ENCODE data around the gene SDK2.
A peak's percentile ranks its signal among the peaks of the same experiment; 100 is the strongest.

The SDK2 gene

DNA sequence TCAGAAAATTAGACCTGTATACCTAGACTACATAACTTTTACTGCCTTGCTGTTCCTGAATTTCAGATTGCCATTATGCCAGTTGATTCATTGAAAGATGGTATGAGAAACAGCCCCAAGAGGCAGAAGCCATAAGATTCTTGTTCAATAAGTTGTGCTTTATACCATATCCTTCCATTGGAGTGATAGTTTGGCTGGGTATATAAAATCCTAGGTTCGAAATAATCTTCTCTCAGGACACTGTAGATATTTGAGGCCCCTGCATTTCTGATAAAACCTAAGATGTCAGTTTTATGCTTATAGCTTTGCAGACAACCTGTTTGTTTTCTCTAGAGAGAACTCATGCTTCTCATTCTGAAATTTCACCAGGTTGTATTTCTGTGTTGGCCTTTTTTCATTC, 9.6 kb upstream of the SDK2 start:
- DNase-seq (ENCODE audit: low read depth, low spot score), result no peak
- no peak overlapping the region for H3K27ac ChIP-seq

DNA sequence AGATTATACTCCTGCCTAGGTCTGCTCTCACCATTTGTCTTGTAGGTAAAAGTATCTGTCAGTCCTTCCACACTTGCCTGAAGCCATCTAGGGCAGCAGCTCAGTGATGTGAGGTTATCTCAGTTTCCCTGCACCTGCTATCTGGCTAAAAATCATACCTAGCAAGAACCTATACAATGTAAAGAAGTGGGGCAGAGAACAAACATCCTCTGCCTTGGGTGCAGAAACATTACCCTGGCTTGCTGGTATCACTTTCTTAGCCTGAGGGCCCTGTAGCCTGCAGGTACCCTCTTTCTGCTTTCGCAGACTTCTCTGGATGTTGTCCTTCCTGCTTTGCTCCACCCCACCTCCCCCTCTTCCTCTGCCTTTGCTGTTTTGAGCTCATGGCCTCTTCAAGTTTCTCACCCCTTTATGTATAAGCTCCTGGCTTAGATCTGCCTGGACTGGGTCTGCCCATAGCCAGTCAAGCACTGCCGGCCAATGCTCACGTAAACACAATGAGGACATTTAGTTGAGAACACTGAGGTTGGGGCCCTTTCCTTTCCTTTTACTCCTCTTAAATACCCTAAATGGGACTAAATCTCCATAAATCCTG, 8.7 kb upstream of the SDK2 start:
- no peak overlapping the region for H3K27ac ChIP-seq
- no peak for DNase-seq (ENCODE audit: low read depth, low spot score)

DNA sequence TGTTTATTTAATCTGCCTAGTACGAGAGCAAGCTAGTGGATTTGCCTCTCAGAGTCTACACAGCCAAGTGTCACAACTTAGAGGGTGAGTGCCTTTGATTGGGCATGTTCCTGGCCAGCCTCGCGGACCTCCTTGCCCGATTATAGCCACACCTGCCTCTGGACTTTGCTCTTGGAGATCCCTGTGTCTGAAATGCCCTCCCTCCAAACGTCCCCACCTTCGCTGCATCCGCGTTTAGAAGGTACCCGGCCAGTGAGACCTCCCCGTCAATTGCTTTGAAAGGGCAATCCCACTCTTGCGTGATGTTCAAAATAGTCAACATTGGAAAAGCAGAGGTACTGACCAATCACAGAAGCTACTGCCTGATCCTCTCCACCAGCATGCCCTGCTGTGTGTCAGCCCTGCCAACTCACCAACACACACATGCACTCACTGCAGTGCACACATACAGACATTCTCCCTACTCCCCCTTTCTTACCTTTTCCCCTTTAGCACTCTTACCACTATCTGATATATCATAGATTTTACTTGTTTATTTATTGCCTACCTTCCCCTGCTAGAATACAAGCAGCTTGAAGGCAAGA, 6.5 kb upstream of the SDK2 start:
- H3K27ac ChIP-seq, result no peak overlapping the region
- DNase-seq (ENCODE audit: low read depth, low spot score), result no peak

DNA sequence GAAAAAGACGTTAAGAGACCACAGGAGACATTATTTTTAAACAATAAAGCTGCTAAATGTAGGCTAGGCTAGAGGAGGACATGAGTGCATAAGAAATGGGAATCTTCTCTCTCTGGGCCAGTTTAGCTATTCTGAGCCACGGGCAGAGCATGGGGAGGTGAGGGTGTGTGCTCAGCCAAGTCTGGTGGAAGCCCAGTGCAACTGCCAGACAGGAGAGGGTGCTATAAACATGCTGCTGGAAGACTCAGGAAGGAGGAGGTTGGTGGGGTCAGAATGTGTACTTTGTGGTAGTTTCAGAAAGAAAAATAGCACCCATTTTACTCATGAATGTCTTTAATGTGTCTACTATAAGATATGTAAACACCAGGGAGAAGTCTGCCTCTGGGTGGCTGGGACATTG, 5.9 kb upstream of the SDK2 start:
- H3K27ac ChIP-seq, result no peak overlapping the region
- no peak for DNase-seq (ENCODE audit: low read depth, low spot score)

DNA sequence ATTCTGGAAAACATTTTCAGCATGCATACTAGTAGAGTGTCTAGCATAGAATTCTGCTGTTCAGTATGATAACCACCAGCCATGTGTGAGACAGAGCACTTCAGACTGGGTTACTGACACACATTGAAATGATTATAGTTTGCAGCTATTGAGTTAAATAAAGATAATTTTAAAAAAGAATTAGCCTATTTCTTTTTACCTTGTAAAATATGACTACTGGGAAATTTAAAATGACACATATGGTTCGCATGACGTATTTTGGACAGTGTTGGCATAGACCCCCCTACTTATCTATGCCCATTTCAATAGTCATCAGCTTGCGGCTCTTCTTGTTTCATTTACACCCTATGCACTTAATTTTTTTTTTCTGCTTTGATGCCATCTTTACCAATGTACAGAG, 4.7 kb upstream of the SDK2 start:
- no peak for DNase-seq (ENCODE audit: low read depth, low spot score)
- H3K27ac ChIP-seq, result no peak overlapping the region

DNA sequence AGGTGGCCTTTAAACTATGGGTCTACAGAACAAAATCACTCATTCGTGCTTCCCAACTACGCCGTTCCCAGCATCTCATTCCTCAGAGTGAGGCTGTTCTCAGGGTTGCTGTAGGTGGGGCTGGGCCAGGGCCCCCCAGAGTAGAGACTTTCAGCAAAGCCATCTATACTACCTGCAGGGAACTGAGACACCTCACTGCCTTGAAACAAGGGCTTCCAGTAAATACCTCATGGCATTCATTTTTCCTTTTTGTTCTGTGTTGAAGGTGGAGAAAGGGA, 4.2 kb upstream of the SDK2 start:
- DNase-seq (ENCODE audit: low read depth, low spot score), result no peak
- H3K27ac ChIP-seq, result no peak overlapping the region

DNA sequence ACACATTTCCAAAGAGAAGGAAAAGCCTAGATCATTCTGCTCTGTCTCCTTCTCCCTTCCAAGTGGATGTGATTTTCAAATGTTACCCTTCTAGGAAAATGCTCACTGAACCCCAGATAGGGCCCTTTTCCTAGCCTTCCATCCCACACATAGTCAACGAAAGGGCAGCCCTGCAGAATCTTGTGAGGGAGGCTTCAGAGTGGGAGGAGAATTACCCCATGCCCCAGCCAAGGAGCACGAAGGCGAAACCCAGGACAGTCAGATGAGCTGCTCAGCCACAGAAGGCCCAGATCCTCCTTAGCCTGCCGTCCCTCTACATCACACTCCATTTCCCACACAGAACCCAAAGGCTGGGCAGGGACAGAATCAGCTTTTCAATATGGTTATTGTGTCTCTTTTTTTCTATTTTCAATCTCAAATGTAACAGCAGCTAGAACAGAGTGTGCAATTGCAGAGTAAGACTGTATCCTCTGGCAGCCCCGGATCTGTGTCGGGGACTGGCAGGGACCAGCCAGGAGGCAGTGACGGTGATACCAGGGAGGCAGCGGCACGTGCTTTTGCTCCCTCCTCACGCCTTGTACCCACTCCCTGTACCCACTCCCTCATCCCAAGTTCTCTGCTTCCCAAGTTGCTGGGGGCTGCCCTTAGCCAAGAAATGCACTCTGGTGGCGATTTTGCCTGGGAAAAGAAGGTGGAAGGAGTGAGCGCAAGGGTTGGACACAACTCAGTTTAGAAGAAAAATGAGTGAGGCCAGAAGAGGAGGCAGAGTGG, 3.7 kb upstream of the SDK2 start:
- H3K27ac ChIP-seq, result no peak overlapping the region
- no peak for DNase-seq (ENCODE audit: low read depth, low spot score)

DNA sequence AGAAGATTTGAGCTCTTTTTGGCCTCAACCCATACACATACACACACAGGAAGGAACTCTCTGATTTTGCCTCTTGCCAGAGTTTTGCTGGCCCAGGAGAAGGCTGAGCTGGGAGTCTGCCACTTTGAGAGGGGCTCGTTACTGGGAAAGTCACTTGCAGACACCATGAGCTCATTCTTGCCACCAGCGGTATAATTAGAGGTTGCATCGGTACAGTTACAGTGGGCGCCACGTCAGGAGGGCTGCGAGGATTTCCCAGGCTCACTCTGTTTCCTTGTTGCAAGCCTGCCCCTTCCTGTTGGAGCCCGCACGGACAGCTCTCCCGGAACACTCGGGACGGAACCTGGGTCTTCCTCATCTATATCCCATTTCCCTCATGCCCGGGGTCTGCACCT, 3.1 kb upstream of the SDK2 start:
- no peak for DNase-seq (ENCODE audit: low read depth, low spot score)
- no peak overlapping the region for H3K27ac ChIP-seq

DNA sequence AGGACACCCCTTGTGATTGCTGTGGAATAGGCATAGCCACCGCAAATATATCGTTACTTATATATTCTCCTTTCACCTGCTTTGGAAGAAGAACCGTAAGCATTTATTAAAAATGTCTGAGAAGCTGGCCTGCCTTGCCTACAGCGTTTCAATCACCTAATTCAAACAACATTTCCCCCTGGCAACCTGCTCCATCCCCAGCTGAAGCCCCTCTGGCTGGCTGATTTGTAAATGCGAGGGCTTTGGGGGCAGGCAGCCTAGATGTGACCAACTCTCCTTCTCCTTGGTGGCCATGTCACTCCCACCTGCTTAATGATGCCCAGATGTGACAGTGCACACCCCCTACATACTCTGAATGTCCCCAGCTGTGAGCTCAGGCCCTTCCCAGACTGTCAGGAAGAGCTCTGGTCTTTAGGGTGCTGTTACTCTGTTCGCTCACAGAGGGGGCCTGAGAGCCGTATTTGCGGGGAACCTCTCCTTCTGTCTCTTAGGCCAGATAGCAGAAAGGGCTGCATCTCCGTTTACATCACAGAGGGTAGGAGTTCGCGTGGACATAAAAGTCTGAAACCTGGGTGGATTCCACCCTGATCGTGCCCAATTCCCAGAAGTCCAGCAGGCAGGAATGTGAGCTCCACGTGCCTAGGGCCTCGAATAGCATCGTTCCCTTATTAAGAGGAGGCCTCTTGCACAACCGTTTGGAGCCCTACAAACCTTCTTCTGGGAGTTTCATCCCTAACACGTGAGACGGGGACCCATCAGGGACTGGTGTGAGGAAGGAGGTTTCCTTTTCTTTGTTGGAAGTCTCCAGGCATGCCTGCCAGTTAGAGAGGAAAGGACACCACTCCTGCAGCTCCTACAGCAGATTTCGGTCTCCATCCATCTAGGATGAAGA, 2.4 kb upstream of the SDK2 start:
- no peak for DNase-seq (ENCODE audit: low read depth, low spot score)
- no peak overlapping the region for H3K27ac ChIP-seq

DNA sequence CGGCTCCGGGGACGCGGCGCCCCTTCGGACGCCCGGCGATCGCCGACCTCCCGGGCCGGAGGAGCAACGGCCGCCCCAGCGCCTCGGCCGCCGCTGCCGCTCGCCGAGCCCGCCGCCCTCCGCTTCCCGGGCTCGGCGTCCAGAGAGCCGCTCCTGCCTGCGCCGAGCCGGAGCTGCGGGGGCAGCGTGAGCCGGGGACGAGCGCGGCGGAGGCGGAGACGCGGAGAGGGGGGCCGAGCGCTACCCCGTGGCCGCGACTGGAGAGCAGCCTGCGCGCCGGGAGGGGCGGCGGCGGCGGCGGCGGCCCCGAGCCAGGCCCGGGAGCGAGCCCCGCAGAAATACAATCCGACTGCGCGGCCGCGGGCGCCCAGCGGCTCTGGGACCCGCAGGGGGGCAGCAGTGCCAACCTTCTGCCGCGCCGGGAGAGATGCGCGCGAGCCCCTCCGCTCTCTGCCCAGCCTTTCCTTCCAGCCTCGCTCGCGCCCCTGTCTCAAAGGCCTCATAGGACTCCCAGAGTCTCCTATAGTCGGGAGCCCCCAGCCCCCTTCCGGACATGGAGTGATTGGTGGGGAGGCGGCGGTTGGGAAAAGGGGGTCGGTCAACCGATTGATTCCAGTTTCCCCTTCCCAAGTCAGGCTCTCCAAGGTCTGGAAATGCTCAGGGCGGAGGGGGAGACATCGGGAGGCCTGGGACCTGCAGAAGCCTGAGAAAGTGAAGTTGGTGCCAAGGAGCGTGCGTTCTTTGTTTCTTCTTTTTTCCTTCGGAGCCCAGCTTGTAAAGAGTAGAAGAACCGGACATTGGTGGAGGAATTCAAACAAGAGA, 1.0 kb upstream of the SDK2 start:
- H3K27ac ChIP-seq, result no peak overlapping the region
- DNase-seq (ENCODE audit: low read depth, low spot score), result peak; percentile 22

DNA sequence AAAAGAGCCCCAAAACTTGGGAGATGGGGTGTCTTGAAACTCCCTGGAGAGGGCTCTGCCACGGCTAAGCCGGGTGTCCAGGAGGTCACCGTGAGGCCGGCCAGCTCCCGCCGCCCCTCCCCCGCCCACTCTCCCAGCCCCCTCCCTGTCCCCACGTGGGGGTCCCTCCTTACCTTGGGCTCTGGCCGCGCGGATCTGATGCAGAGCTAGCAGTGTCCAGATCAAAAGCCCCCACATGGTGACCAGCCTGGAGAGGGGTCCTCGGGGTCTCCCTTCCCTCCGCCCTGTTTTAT, 447 bp downstream of the SDK2 start:
- DNase-seq (ENCODE audit: low read depth, low spot score), result no peak
- peak overlapping the region; percentile 3 for H3K27ac ChIP-seq

DNA sequence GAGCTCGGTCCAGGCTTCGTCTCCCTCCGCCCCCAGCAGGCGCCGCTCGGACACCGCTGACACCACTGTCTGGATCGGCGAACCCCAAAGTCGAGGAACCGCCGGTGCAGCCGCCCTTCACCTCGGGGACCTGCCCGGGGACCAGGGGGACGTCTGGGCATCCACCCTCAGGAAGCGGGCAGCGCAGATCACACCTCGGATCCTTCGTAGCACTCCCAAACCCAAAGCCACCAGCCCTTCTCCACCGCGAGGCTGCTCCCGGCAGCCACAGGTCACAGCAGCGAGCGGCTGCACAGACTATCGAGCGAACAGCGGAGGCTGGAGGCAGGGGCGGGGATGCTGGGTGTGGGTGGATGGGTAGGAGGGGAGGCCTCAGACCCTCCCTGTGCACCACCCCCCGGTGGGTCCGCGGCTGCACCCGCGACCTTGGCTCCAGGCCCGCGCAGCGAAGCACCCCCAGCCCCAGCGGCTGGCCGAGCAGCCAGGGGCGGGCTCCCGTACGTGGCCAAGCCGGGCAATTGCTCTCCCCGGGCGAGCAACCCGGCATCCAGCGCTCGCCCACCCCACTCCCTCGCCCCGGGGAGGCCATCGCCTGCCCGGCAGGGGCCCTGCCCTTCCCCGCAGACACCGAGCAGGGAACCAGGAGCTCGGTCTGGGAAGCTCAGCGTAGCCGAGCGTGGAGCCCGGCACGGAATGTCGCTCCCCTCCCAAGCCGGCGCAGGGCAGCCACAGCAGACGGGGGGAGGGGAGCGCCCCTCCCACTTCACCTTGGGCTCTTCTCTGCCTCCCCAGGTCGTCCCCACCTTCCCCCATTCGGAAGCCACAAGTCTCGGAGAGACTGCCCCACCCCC, 1.0 kb downstream of the SDK2 start:
- no peak for DNase-seq (ENCODE audit: low read depth, low spot score)
- peak overlapping the region; percentile 3 for H3K27ac ChIP-seq

DNA sequence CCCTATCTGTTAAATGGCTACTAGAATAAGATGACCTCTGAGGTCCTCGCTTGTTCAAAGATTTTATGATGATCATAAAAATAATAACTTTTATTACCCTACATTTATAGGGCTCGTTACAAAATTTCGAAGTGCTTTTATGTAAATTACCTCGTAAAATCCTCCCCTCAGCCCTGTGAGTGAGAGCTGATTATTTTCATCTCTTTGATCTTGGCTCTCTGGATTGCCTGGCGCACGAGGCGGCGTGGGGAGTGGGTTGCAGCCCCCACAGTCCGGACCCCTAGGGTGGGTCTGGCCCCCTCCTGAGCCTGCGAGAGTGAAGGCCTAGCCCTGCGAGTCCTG, 1.6 kb downstream of the SDK2 start:
- DNase-seq (ENCODE audit: low read depth, low spot score), result no peak
- H3K27ac ChIP-seq, result no peak overlapping the region

DNA sequence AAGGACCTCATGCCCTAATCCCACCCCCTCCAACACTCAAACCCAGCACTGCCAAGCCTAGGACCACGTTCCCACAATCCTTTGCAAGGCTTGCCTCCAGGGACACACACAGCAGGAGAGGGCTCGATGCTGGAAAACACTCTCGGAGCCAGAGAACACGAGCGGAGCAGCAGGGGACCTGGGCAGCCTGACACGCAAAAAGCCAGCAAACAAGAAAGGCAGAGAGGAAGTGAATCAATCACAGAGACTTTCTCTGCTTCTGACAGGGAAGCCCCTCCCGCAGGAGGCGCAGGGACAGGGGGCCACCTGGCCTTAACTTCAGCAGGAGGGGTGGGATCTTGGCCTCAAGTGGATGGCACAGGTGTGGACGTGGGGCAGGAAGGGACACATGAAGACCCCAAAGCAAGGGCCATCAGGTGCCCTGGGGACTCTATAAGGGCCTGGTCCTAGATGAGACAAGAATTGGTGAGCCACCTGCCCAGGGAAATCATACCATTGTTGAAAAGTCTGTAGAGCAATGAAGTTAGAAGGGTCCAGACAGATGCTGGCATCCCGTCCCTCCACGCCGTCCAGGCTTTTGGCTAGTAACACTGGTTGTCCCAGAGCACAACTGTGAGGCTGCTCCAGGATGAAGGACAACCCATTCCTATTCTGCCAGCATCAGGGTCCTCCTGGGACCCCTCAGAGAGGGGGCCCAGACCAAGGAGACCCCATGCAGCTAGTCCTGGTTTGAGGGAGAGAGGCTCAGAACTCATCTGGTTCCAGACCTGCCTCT, 2.2 kb downstream of the SDK2 start:
- H3K27ac ChIP-seq, result no peak overlapping the region
- DNase-seq (ENCODE audit: low read depth, low spot score), result no peak

DNA sequence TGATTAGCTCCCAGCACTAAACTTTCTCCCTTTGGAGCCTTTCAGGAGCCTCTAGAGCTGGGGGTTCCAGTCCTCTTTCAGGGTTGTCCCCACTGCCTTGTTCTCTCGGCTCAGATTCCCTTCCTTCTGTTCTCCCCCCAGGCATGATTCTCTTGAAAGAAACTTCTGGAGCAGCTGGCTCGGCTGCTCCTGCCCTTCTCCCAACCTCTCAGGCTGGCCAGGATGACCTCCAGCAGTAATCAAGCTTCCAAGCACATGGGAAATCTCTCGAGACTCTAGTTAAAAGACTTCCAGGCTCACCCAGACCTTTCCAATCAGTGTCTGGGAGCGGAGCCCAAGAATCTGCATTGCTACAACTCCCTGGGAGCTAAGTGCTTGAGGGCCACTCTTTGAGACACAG, 3.6 kb downstream of the SDK2 start:
- H3K27ac ChIP-seq, result no peak overlapping the region
- no peak for DNase-seq (ENCODE audit: low read depth, low spot score)

DNA sequence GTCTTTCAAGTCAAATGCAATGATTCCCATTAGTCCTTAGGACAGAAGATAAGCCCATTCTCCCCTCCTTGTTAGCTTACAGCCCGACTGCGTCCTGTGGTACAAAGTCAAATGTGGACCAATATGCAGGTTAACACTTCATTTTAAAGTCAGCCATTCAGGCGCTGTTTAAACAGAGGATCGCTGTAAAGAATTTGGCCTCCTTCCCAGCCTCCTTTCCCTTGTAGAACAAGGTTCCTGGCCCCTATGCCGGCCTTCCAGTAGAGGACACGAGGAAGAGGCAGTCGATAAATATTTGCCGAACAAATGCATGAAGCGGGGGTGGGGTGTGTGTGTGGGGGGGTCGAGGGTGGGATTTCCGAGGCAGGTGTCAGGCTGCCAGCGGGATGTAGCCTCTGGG, 4.3 kb downstream of the SDK2 start:
- no peak for DNase-seq (ENCODE audit: low read depth, low spot score)
- H3K27ac ChIP-seq, result no peak overlapping the region

DNA sequence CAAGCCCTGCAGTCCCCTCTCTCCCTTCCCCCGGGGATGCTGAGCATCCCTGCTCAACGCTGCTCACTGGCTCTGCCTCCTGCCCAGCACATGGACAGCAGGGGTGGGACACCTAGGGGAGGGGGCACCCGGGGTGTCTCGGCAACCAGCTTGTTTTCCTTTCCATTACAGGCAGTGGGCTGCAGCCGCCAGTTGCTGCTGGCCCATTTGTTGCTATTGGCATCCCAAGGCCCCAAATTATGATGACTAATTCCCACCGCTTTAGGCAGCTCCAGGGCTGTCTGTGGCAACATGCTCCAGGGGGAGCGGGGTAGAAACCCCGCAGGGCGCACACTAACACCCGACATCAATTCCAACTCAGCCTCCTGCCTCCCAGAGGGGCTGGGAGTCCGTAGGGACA, 4.9 kb downstream of the SDK2 start:
- no peak overlapping the region for H3K27ac ChIP-seq
- no peak for DNase-seq (ENCODE audit: low read depth, low spot score)

DNA sequence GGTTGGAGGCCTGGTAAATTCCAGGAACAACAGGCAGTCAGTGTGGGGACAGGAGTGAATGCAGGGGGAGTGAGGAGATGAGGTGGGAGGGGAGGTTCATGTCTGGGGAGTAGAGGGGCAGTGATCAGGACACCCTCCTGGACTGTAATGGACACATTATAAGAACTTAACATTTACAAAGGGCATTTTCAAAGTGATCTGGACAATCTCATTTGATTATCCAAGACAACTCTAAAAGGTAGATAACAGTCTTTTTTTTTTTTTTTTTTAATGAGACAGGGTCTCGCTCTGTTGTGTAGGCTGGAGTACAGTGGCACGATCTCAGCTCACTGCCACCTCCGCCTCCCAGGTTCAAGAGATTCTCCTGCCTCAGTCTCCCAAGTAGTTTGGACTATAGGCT, 5.7 kb downstream of the SDK2 start:
- no peak for DNase-seq (ENCODE audit: low read depth, low spot score)
- H3K27ac ChIP-seq, result no peak overlapping the region

DNA sequence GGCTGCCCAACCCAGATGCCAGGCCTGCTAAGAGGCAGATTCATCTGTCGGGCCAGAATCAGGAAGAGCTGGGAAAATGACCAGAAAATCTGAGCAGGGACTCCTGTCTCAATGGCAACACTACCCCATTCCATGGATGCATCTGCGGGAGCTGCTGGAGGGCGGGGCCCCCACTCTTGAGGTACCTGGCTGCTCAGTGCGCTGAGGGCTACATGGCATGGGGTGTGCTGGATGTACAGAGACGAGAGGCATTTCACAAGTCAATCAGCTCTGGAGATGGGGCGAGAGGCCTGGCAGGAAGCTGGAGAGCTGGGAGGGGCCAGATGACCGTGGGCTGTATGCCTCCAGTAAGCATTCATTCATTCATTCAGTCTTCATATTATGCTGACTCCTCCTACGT, 6.4 kb downstream of the SDK2 start:
- DNase-seq (ENCODE audit: low read depth, low spot score), result no peak
- no peak overlapping the region for H3K27ac ChIP-seq

Data from epithelial cell of prostate (primary cell).